Duodenal mucosa (tissue), 2 donors: Measurements from ENCODE around the gene HNRNPA3.

Experiments
- H3K27ac ChIP-seq: one replicate; pipeline ENCODE4 v1.7.0; 2013; ENCODE audit warnings: low read depth, low read length
- H3K27me3 ChIP-seq, 2 donors: one replicate each; pipeline ENCODE4 v1.7.0; 2013; ENCODE audit warnings: low read length in 2 of 2, control low read depth in 1 of 2; ENCODE audit not compliant: insufficient read depth in 2 of 2, control insufficient read depth in 1 of 2
- H3K36me3 ChIP-seq, 2 donors: one replicate each; pipeline ENCODE4 v1.7.0; 2013; ENCODE audit warnings: low read length in 2 of 2, control low read depth in 1 of 2; ENCODE audit not compliant: insufficient read depth in 2 of 2, control insufficient read depth in 1 of 2
- H3K4me1 ChIP-seq, 2 donors: one replicate each; pipeline ENCODE4 v1.7.0; 2013; ENCODE audit warnings: low read length in 2 of 2, control low read depth in 1 of 2; ENCODE audit not compliant: insufficient read depth in 2 of 2, control insufficient read depth in 1 of 2
- H3K4me3 ChIP-seq, 2 donors: one replicate each; pipeline ENCODE4 v1.7.0; 2013; ENCODE audit warnings: low read length in 2 of 2, low read depth in 1 of 2
- H3K9ac ChIP-seq, 2 donors: one replicate each; pipeline ENCODE4 v1.7.0; 2013; ENCODE audit warnings: low read length in 2 of 2, low read depth in 1 of 2
- H3K9me3 ChIP-seq, 2 donors: one replicate each; pipeline ENCODE4 v1.7.0; 2013; ENCODE audit warnings: low read length in 2 of 2, control low read depth in 1 of 2; ENCODE audit not compliant: control insufficient read depth in 1 of 2

The HNRNPA3 gene

DNA sequence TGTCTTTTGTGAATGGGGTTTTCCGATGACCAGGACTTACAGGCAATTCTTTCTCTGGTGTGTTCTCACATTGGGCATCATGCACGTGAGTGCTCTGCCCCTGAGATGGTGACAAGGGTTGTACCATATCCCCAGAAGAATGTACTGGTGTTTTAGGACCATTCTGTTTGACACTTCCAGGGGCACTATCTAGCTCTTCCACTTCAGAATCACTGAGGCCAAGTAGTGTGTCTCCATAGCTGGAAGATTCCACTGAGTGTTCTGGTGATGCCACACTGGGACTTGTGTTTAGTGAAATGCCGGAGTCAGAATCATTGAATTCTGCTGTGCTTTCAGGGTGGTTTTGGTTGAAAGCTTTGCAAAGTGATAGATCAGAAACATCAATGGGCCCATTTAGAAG lies 18.7 kb downstream of the HNRNPA3 start:
- Histone ChIP-seq H3K27ac (no peak overlapping the region), H3K27me3 (no peaks in the 10 kb centered on the region), H3K9ac (no peak overlapping the region), H3K4me1 (peaks cover 0 to 6% of the 10 kb centered on the region in 2 donors), H3K4me3 (no peak overlapping the region), H3K36me3 (peaks cover 27 to 51% of the 10 kb centered on the region in 2 donors), H3K9me3 (no peaks in the 10 kb centered on the region)

DNA sequence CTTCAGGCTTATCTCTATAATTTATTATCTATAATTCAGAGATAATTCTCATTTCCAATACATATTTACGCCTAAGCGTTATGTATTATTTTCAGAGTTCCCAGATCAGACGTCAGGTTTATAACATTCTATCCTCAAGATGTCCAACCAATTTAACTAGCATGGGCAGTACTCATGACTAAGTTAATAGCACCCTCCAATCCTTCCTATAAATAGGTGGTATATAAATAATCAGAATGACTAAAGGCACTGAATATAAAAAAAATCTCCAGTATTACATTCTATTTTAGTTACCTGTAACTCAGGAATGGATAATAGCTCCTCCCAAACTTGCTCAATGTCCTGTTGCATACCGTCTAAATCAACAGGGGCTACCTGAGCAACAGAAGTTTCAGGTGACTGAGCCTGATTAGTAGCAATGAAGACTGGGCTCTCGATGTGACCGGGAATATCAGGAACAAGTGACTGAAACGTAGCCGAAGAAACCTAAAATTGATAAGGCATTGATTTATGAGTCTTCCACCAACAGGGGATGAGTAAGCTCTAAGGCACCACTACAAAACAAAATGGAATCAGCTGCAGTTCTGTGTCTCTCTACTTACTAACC lies 19.6 kb downstream of the HNRNPA3 start:
- H3K4me1 ChIP-seq, result peaks cover 2 to 10% of the 10 kb centered on the region in 2 donors
- no peak overlapping the region for H3K27ac ChIP-seq
- peaks cover 27 to 55% of the 10 kb centered on the region in 2 donors for H3K36me3 ChIP-seq
- no peaks in the 10 kb centered on the region for H3K27me3 ChIP-seq
- H3K4me3 ChIP-seq, result no peak overlapping the region
- no peaks in the 10 kb centered on the region for H3K9me3 ChIP-seq
- H3K9ac ChIP-seq, result no peak overlapping the region

DNA sequence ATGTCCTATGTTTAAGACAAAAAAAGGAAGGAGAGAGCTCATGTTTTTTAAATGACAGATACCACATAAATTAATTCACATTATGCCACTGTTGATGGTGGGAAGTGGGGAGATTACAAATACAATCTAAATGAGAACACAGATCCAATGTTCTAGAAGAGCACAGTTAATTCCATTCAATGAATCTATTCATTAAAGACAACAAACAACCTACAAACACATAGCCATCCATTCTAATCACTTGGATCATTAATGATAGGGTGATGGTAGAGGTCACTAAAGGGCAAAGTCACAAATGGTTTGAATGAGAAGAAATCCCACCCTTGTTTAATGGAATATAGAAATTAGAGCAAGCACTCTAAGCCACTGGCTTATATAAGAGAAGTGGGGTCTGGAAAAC lies 21.7 kb downstream of the HNRNPA3 start:
- Histone ChIP-seq H3K27me3 (no peaks in the 10 kb centered on the region), H3K4me1 (peaks cover 18 to 28% of the 10 kb centered on the region in 2 donors), H3K9me3 (no peaks in the 10 kb centered on the region), H3K27ac (no peak overlapping the region), H3K4me3 (no peak overlapping the region), H3K36me3 (peaks cover 27 to 54% of the 10 kb centered on the region in 2 donors), H3K9ac (no peak overlapping the region)

DNA sequence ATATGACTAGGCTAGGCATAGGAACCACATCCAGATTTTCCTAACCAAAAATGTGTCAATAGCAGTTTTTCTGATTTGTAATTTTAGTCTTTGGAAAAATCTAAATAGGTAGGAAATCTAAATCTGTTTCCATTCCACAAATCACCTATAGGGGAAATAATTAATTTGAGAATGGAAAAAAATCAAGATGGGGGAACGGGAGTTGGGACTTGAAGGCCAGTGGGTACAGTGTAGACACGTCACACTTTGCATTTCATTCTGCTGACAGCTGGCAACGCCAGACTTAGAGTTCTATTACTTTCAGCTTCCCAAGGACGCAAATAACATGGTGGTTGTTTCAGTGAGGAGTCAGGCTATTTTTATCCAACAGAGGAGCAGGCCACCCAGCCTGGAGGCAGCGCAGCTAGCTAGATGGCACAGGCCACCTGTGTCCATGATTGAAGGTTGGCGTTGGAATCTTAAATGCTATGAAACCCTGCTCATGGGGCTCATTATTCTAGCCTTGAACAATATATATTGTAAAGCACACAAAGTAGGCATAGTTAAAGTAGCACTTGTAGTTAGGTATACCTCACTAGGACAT lies 23.4 kb downstream of the HNRNPA3 start:
- Histone ChIP-seq H3K27ac (no peak overlapping the region), H3K9me3 (no peaks in the 10 kb centered on the region), H3K4me1 (peaks cover 35 to 45% of the 10 kb centered on the region in 2 donors), H3K4me3 (no peak overlapping the region), H3K36me3 (peaks cover 21 to 41% of the 10 kb centered on the region in 2 donors), H3K27me3 (no peaks in the 10 kb centered on the region), H3K9ac (no peak overlapping the region)

DNA sequence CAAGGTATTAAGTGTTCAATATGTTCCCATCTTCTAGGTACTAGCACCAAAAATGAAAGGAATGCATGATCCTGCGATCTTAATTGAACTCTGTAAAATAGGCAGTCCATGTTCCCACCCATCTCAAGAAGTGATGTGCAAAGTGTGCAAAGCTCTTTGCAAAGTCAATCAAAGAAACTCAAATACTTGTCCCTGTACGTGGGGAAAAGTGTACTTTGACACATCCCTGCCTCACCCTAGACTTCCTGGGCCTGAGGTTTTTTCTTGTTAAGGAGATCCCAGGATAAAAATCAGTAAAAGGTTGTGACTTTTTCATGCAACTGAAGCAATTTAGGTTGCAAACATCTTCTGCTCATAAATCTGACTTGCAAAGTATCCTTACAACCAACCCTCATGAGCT lies 25.3 kb downstream of the HNRNPA3 start:
- Histone ChIP-seq H3K4me1 (peaks cover 55 to 64% of the 10 kb centered on the region in 2 donors), H3K27ac (no peak overlapping the region), H3K27me3 (no peaks in the 10 kb centered on the region), H3K9me3 (no peaks in the 10 kb centered on the region), H3K4me3 (no peak overlapping the region), H3K36me3 (peaks cover 7 to 21% of the 10 kb centered on the region in 2 donors), H3K9ac (no peak overlapping the region)

DNA sequence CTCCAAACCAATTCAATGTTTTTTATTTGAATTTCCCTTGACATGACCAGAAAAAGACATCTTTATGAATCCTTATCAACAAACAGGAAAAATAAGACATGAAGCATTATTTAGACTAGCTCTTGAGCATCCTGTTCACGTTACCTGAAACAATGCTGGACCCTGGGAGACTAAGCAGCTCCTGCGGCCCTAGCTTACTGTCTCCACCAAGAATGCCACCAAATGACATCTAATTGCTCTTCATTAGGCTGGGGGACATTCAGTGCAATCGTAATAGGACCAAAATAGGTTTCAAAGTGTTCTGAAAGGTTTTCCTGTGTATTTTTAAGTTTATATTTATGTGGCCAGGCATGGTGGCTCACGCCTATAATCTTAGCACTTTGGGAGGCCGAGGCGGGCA lies 26.5 kb downstream of the HNRNPA3 start:
- H3K27me3 ChIP-seq, result no peaks in the 10 kb centered on the region
- no peak overlapping the region for H3K4me3 ChIP-seq
- H3K27ac ChIP-seq, result peak overlapping the region; percentile 11
- H3K36me3 ChIP-seq, result peaks cover 5 to 10% of the 10 kb centered on the region in 2 donors
- no peaks in the 10 kb centered on the region for H3K9me3 ChIP-seq
- no peak overlapping the region for H3K9ac ChIP-seq
- peaks cover 63 to 71% of the 10 kb centered on the region in 2 donors for H3K4me1 ChIP-seq

DNA sequence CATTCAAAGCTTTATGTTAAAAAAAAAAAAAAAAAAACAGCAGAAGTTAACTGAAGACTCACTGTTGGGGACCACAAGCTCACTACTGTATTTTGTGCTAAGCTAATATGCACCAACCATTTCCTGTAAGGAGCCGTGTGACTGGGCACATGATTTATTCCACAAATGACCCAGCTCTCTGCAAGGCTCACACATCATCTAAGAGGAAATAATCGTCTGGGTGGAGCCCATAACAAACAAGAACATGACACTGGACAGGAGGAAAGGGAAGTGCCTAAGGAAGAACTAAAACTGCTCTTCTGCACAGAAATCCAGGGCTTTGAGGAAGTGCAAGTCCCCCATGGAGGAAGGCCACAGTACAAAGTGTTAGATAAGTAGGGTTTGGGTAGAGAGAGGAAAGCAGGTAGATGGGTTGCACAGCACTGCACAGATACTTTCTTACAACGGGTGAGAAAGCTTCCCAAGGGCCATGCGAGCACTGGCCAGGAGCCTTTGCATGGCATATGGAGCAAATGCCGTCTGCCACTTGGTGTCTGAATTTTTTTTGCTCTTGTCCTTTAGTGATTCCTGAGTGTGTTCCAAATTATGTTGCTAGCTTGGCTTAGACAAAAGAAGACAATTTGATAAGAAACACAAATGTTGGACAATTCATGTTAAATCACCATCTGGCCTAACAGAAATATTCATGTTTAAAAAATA lies 27.5 kb downstream of the HNRNPA3 start:
- Histone ChIP-seq H3K9me3 (no peaks in the 10 kb centered on the region), H3K27ac (peak overlapping the region; percentile 59), H3K9ac (no peak overlapping the region), H3K4me1 (peaks cover 69 to 73% of the 10 kb centered on the region in 2 donors), H3K27me3 (no peaks in the 10 kb centered on the region), H3K36me3 (peaks cover 5 to 9% of the 10 kb centered on the region in 2 donors), H3K4me3 (peak overlapping the region in 1 of 2 donors; percentile 40)

DNA sequence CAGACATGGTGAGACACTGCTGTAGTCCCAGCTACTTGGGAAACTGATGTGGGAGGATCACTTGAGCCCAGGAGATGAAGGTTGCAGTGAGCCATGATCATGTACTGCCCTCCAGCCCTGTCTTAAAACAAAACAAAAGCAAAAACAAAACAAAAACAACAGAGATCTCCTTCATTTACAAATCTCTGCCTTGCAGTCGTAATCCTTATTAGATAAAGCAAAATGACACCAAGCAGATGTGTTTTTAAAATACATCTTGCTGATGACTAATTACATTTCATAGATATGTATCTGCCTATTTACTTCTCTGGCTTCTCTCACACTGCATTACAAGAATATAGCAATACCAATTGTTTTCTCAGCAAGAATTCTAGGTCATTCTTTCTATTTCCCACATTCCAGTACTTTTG lies 29.1 kb downstream of the HNRNPA3 start:
- peak overlapping the region in 1 of 2 donors; percentile 11 for H3K9ac ChIP-seq
- peaks cover 79 to 87% of the 10 kb centered on the region in 2 donors for H3K4me1 ChIP-seq

DNA sequence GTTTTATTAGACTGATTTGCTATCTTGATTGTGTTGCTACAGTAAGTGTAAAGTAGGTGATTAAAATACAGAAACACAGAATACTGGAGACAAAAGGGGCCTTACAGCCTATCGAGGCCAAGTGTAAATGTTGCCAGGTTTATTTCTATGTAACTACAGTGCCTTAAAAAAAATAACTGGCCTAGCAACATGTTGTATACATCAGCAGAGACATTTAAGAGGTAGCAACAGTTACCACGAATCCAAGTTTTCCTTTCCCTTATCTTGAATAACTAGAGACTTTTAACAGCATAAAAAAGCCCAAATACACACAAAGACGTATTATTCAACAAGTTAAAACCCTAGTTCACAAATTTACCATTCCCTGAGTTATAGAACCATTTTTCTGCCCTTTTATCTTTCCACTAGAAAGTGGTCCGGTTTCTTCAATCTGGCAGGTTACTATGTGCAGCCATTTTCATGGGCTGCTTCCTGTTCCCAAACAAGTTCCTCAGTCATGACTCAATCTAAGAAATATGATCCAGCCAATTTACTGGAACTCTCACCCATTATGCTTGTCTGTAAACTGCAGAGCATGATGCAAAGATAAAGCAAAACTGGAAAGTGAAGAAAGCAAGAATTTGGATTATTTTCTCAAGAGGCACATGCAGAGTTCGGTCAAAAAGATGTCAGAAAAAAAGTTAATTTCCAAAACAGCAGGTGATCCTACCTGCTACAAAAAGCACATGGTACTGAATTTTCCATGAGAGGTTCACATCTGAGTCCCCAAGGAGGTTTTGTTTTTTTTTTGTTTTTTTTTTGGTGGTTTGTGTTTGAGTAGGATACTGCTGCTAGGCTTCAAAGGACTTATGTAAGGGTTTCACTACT lies 29.8 kb downstream of the HNRNPA3 start:
- Histone ChIP-seq H3K9me3 (no peaks in the 10 kb centered on the region), H3K4me3 (peak overlapping the region; percentile 5 to 28), H3K36me3 (peaks cover 0 to 5% of the 10 kb centered on the region in 2 donors), H3K4me1 (peaks cover 80 to 88% of the 10 kb centered on the region in 2 donors), H3K27ac (peak overlapping the region; percentile 72), H3K9ac (peak overlapping the region in 1 of 2 donors; percentile 11), H3K27me3 (no peaks in the 10 kb centered on the region)

More for the DNA sequence above, 29.1 kb downstream of the HNRNPA3 start:
- no peaks in the 10 kb centered on the region for H3K27me3 ChIP-seq
- H3K27ac ChIP-seq, result peak overlapping the region; percentile 50
- peaks cover 5% of the 10 kb centered on the region in 2 donors for H3K36me3 ChIP-seq
- peak overlapping the region in 1 of 2 donors; percentile 5 for H3K4me3 ChIP-seq
- H3K9me3 ChIP-seq, result no peaks in the 10 kb centered on the region
